DOHH2 (cell line): ENCODE results near the gene EIF1AD.

Experiments
- CTCF ChIP-seq: fragments of 200-600 bp; sonication (generic); IDR thresholded peaks from one replicate; pipeline ENCODE4 v1.5.1; 2014; ENCODE audit warnings: antibody characterized with exemption, mild to moderate bottlenecking, low read depth, low read length; ENCODE audit not compliant: poor library complexity, severe bottlenecking
- EZH2phosphoT487 ChIP-seq: fragments of 200-600 bp; sonication (generic); IDR thresholded peaks from 2 replicates; pipeline ENCODE4 v1.6.1; 2017; ENCODE audit warnings: borderline replicate concordance, mild to moderate bottlenecking, antibody characterized with exemption, low read length, moderate library complexity, mixed read lengths

DNA sequence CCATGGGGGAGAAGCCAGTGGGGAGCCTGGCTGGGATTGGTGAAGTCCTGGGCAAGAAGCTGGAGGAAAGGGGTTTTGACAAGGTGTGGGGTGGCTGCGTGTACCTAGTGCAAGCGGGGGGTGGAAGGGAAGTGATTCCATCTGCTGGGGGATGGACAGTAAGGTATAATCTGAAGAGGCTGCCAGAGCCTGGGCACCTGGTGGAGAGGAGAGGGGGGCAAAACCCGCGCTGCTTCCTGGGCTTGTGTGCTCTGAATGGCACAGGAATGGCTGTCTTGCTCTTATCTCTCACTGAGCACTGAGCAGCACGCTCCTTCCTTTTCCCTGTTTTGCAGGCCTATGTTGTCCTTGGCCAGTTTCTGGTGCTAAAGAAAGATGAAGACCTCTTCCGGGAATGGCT is 1.3 kb upstream of the EIF1AD start:
- no peak for TF ChIP-seq CTCF
- no peak for TF ChIP-seq EZH2phosphoT487
